Fibroblast of villous mesenchyme (primary cell): ENCODE measurements around the gene GRAMD1B. TPM values are rescaled to one million over a fixed set of nuclear protein-coding genes. Genes with fewer than 3 reads are reported as not detected.
"Not testable (repeated sequence)": the region's sequence is repeated elsewhere in the genome, so short reads cannot be mapped to it uniquely, and the experiment has no call there.

ENCODE experiments used
- DNase-seq: peaks from one replicate; pipeline ENCODE4 v3.0.0-alpha.2; 2010; ENCODE audit warnings: low read depth
- H3K4me3 ChIP-seq: 2 replicates; pipeline ENCODE4 v1.5.1; 2011; ENCODE audit warnings: low read depth, mild to moderate bottlenecking, low read length
- total RNA-seq: library from RNA; depleted of rRNA; stranded (reverse); fragments of >200 nt; gene quantifications from 2 replicates; pipeline ENCODE4 v1.2.3, GENCODE V29; 2012
- TF ChIP-seq, protein P1 (sequence below): IDR thresholded peaks from 2 replicates; pipeline ENCODE4 v1.5.1; 2012; ENCODE audit warnings: low read depth, mild to moderate bottlenecking, low read length; ENCODE audit not compliant: insufficient read depth

GRAMD1B gene
- total RNA-seq, 1 donor = 6.0 TPM

DNA sequence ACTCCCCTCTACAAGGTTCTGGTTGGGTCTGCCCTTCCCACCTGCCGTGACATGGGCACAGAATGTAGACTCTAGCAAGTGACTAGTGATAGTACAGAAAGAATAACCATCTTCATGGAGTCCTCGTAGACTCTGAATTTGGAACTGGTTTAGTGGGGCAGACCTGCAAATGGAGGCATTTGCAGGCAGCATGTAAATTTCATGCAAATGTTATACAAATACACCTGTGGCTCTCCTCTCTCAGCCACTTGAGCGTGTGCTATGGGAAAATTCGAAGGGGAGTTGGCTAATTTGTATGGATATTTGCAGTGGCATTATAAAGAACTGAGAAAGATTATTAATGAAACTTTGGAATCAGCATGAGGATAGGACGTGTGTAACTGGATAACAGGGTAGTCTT, 139.3 kb downstream of the GRAMD1B start:
- DNase-seq = no peak
- TF ChIP-seq, protein P1, sequence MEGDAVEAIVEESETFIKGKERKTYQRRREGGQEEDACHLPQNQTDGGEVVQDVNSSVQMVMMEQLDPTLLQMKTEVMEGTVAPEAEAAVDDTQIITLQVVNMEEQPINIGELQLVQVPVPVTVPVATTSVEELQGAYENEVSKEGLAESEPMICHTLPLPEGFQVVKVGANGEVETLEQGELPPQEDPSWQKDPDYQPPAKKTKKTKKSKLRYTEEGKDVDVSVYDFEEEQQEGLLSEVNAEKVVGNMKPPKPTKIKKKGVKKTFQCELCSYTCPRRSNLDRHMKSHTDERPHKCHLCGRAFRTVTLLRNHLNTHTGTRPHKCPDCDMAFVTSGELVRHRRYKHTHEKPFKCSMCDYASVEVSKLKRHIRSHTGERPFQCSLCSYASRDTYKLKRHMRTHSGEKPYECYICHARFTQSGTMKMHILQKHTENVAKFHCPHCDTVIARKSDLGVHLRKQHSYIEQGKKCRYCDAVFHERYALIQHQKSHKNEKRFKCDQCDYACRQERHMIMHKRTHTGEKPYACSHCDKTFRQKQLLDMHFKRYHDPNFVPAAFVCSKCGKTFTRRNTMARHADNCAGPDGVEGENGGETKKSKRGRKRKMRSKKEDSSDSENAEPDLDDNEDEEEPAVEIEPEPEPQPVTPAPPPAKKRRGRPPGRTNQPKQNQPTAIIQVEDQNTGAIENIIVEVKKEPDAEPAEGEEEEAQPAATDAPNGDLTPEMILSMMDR = no peak
- no peak overlapping the region for H3K4me3 ChIP-seq

DNA sequence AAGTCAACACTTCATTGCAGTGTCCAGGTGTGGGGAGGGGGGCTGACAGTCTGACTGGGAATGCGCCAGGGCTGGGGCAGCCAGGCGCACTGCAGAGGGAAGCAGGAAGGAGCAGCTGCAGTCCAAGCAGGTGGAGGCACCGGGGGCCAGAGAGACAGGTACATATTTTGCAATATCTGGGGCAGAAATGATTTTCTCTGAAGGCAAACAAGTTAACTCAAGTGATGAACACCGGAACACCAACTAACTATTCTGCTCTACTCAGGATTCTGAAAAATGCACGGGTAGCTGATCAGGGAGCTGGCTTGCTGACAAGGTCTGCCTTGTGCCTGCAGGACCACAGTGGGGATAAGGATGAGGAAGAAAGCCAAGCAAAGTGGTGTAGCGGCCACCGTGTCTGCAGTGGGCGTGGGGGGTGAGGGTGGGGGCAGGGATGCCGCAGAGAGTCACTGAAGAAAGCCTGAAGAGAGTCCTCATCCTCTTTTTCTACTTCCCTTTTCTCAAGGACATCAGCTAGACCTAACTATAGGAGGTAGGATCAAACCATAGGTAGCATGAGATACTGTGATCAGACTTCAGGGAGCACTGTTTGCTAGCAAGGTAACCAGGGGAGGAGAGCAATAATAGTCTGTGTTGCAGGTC, 141.0 kb downstream of the GRAMD1B start:
- no peak for DNase-seq

DNA sequence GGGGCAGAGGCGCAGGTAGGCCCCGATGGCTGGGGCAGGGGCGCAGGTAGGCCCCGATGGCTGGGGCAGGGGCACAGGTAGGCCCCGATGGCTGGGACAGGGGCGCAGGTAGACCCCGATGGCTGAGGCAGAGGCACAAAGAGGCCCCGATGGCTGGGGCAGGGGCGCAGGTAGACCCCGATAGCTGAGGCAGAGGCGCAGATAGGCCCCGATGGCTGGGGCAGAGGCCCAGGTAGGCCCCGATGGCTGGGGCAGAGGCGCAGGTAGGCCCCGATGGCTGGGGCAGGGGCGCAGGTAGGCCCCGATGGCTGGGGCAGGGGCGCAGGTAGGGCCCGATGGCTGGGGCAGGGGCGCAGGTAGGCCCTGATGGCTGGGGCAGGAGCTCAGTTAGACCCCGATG, 142.7 kb downstream of the GRAMD1B start:
- not testable (repeated sequence) for DNase-seq, H3K4me3 ChIP-seq

More for the DNA sequence above, 141.0 kb downstream of the GRAMD1B start:
- TF ChIP-seq, protein P1 = no peak
- no peak overlapping the region for H3K4me3 ChIP-seq

DNA sequence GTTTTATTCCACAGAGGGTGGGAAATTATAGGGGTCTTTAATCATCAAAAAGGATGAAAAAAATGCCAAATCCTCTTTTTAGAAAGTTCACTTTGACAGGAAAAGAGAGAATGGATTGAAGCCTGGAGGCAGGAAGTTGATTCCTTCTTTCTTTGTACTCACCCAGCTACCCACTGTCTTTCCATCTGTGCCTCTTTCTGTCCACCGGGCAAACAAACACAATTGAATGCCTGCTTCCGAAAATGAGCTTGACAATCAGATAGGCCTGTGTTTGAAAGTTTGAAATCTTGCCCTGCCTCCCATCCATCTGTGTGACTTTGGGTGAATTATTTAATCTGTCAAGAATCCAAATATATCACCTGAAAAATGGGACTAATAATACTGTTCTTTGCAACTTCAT, 143.2 kb downstream of the GRAMD1B start:
- no peak overlapping the region for H3K4me3 ChIP-seq
- TF ChIP-seq, protein P1 = no peak
- no peak for DNase-seq

DNA sequence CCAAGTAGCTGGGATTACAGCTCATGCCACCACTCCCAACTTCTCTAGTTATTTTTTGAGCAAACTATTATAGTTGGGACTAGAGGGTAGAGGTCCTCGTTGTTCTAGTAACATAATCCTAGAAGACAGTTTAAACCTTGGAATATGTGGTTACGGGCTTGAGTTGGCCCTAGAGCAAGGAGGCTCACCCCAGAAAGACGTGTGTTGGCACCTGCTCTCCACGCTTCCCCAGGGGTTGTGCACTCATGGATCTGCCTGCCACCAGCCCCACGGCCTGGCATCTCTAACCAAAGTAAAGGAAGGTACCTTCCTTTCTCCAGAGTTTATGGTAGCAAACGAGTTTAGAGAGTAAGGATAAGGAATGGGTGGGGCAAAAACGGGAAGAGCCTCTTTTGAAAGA, 145.4 kb downstream of the GRAMD1B start:
- DNase-seq = no peak
- TF ChIP-seq, protein P1 = no peak
- H3K4me3 ChIP-seq = no peak overlapping the region

DNA sequence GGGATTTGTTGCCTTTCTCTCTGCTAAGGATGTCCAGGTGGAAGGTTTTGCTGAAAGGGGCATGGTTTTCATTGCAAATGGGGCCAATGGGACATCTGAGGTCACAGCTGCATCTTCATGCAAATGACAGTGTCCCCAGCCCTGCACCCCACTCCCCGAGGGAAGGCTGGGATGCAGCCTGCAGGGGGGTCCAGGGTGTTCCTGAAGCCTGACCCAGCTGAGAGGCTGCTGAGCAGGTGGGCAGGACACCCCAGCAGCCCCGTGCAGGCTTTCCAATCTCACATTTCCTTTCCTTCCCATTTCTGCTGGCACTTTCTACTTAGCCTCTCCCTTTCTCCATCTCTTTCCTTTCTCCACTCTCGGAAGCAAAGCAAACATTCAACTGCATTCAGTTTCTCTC, 146.0 kb downstream of the GRAMD1B start:
- no peak overlapping the region for H3K4me3 ChIP-seq
- TF ChIP-seq, protein P1 = no peak
- no peak for DNase-seq

DNA sequence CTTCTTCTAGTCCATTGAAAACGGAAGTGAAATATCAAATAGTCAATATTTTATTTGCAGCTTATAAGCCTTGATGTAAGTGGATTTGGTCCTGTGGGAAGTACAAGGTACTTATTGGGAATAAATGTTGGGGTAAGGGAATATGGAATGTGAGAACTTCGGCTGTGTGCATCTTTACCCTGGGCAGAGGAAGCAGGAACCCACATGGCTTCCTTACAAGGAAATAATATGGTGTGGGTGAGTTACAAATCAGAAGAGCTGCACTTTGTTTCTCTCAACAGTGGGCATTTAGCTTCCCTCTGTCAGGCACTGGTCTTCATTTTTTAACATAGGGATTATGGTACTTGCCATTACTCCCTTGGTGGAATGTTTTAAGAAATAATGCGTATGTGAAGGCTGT, 146.4 kb downstream of the GRAMD1B start:
- H3K4me3 ChIP-seq = no peak overlapping the region
- TF ChIP-seq, protein P1 = no peak
- DNase-seq = no peak
